ENCODE results near the gene VPS33B. TPM values are rescaled to one million over a fixed set of nuclear protein-coding genes. Genes with fewer than 3 reads are reported as not detected.
A peak's percentile ranks its signal among the peaks of the same experiment; 100 is the strongest.

VPS33B gene
- total RNA-seq, 1 experiment from 2014 or later: 16.3 TPM

- no peak overlapping the region for H4K5ac ChIP-seq (ENCODE audit: insufficient read length, low read depth, low read length)
- no peak overlapping the region for H3K18ac ChIP-seq (ENCODE audit: insufficient read length, low read depth, low read length)
- no peaks in the 10 kb centered on the region for H3K23me2 ChIP-seq (ENCODE audit: insufficient read length, low read depth, low read length, poor library complexity, severe bottlenecking)
- H3K4ac ChIP-seq (ENCODE audit: low read depth, low read length): no peak overlapping the region
- H3K4me1 ChIP-seq (ENCODE audit: insufficient read depth, low read length): no peaks in the 10 kb centered on the region
- no peak overlapping the region for H4K91ac ChIP-seq (ENCODE audit: insufficient read length, low read depth, low read length)
- H2BK5ac ChIP-seq (ENCODE audit: insufficient read length, low read length): no peak overlapping the region
- H3K9ac ChIP-seq (ENCODE audit: extremely low read depth, insufficient read length, low read length): no peak overlapping the region
- H2BK20ac ChIP-seq (ENCODE audit: low read depth, low read length, poor library complexity, severe bottlenecking): no peak overlapping the region
- no peaks in the 10 kb centered on the region for H3K79me1 ChIP-seq (ENCODE audit: insufficient read depth, low read depth, low read length, poor library complexity, severe bottlenecking)
- H3K36me3 Mint-ChIP-seq (ENCODE audit: insufficient read depth in 1 of 3, low read depth in 3 of 3): no peaks in the 10 kb centered on the region
- H3K4me2 ChIP-seq (ENCODE audit: insufficient read depth, insufficient read length, low read length): peak overlapping the region; percentile 18
- H3K27ac ChIP-seq (ENCODE audit: insufficient read length, low read depth, low read length): no peak overlapping the region
- no CpG with 5 or more reads among the region's 11 CpGs for WGBS (ENCODE audit: extremely low coverage, insufficient read length, low lambda C conversion rate)
- no peak overlapping the region for H2AK5ac ChIP-seq (ENCODE audit: insufficient read length, low read length)
- H3K14ac ChIP-seq (ENCODE audit: insufficient read depth, low read length): no peak overlapping the region
- no peak overlapping the region for H2BK120ac ChIP-seq (ENCODE audit: low read depth, low read length, poor library complexity, severe bottlenecking)
- H2BK12ac ChIP-seq (ENCODE audit: insufficient read length, low read depth, low read length): no peak overlapping the region
- TF ChIP-seq CTCF (conservative IDR thresholded peaks at IDR 0.05): peak; percentile 87
- no peak overlapping the region for H2BK15ac ChIP-seq (ENCODE audit: low read depth, low read length)
- no peak overlapping the region for H2AFZ ChIP-seq (ENCODE audit: low read length)
- no peak overlapping the region for H4K8ac ChIP-seq (replicated peaks; ENCODE audit: insufficient read length, low read depth, low read length)
- no peaks in the 10 kb centered on the region for H3K9me3 ChIP-seq (ENCODE audit: control insufficient read depth, low read depth, low read length)
- no peak overlapping the region for H3K27ac Mint-ChIP-seq
- no peak overlapping the region for H3K23ac ChIP-seq (ENCODE audit: insufficient read length, low read depth, low read length)
- H3T11ph ChIP-seq (ENCODE audit: low read length): no peak overlapping the region
- no peaks in the 10 kb centered on the region for H3K27me3 ChIP-seq (ENCODE audit: insufficient read depth, low read length)
- peaks cover 4 to 9% of the 10 kb centered on the region in 2 experiments; a peak in 2 of 4 replicates for H3K4me1 Mint-ChIP-seq
- peaks cover 48% of the 10 kb centered on the region for H3K27me3 Mint-ChIP-seq (ENCODE audit: low read depth)
- no peaks in the 10 kb centered on the region for H3K79me2 ChIP-seq (ENCODE audit: insufficient read depth, low read length)
- H3K9me3 Mint-ChIP-seq: peaks cover 0 to under 1% of the 10 kb centered on the region in 2 experiments; a peak in 3 of 5 replicates
- H3K56ac ChIP-seq (ENCODE audit: insufficient read length, low read depth, low read length): no peak overlapping the region
- peak; percentile 79 for DNase-seq
- no peak overlapping the region for H3K4me3 Mint-ChIP-seq
- no peaks in the 10 kb centered on the region for H4K20me1 ChIP-seq (ENCODE audit: control insufficient read depth, insufficient read depth, insufficient read length)
Observed at GRCh38 chr15:91055548-91056331, 33.3 kb upstream of the VPS33B start.

Measured in H9 (cell line).